Measurements from ENCODE around the gene ZNF148. TPM values are rescaled to one million over a fixed set of nuclear protein-coding genes. Genes with fewer than 3 reads are reported as not detected.

Gene ZNF148
- total and polyA plus RNA-seq, 2 of the 4 experiments (the other 2 are of a cell fraction) = 9.4 to 65.2 TPM

GRCh38 chr3:125317761-125318160 lies 57.4 kb downstream of the ZNF148 start:
- no peak overlapping the region for H3K9ac ChIP-seq (ENCODE audit: low read depth, low read length)
- H3K36me3 ChIP-seq (ENCODE audit: control insufficient read depth, insufficient read depth, low read length) = peaks cover 4% of the 10 kb centered on the region
- intact Hi-C loops (cut with micrococcal nuclease) = no loop called here
- no peak overlapping the region for H2BK15ac ChIP-seq (ENCODE audit: low read depth, low read length)
- no peaks in the 10 kb centered on the region for H3K9me3 ChIP-seq (ENCODE audit: control insufficient read depth, insufficient read depth, low read length)
- POLR2A ChIA-PET (ENCODE audit: unreplicated experiment) = interaction anchor here (0.5 kb wide), 1 partner anchor 81 kb away, joined by 3 read pairs; no protein-coding TSS in a partner anchor
- H3K9me1 ChIP-seq (ENCODE audit: insufficient read depth, low read length) = peaks cover 3% of the 10 kb centered on the region; the same call in 1 of the 2 replicates
- no peaks in the 10 kb centered on the region; the same call in 1 of the 2 replicates for H4K20me1 ChIP-seq (ENCODE audit: insufficient read depth, low read length)
- H2BK5ac ChIP-seq (ENCODE audit: low read depth, low read length, poor library complexity, severe bottlenecking) = no peak overlapping the region
- no peak overlapping the region for H3K23ac ChIP-seq (ENCODE audit: low read depth, low read length)
- ATAC-seq (ENCODE audit: low read depth) = no peak
- no peak overlapping the region for H2AK9ac ChIP-seq (replicated peaks; ENCODE audit: low read depth, low read length, poor library complexity)
- no peak overlapping the region for H4K8ac ChIP-seq (ENCODE audit: low read depth in 2 of 2, low read length in 2 of 2)
- dilution Hi-C loops (cut with HindIII; ENCODE audit: low sequenced_read_pairs, unreplicated experiment) = no loop called here
- H2BK120ac ChIP-seq (ENCODE audit: low read depth, low read length) = no peak overlapping the region
- H2BK20ac ChIP-seq (ENCODE audit: low read depth, low read length) = no peak overlapping the region
- 0 out of 2 replicates have a peak overlapping the region, but pooled peaks have one; percentile 10 for H3K14ac ChIP-seq (replicated peaks; ENCODE audit: low read depth, low read length)
- BruUV-seq (replicated peaks) = no TSS peak
- in situ Hi-C loops (cut with MboI; ENCODE audit: low sequenced_read_pairs) = no loop called here
- H3K4me1 ChIP-seq (ENCODE audit: control insufficient read depth, insufficient read depth, low read length) = peaks cover 4% of the 10 kb centered on the region; the same call in 1 of the 2 replicates
- no peak overlapping the region for H2AFZ ChIP-seq (replicated peaks; ENCODE audit: low read length, poor library complexity)
- no peak overlapping the region for H3K56ac ChIP-seq (ENCODE audit: extremely low read depth, insufficient read depth, low read length)
- H3K27ac ChIP-seq (ENCODE audit: insufficient read depth, low read length) = no peak overlapping the region
- H3K79me1 ChIP-seq (ENCODE audit: low read depth in 1 of 2, low read length in 2 of 2) = peaks cover 4 to 41% of the 10 kb centered on the region in 2 experiments; a peak in 3 of 4 replicates
- TF ChIP-seq FOS (IDR thresholded peaks at IDR 0.05; ENCODE audit: low read depth, low read length) (0 out of 2 replicates have a peak, but pooled peaks have one; percentile 13), CTCF (conservative IDR thresholded peaks at IDR 0.05; ENCODE audit: low read depth, low read length) (no peak), CHD1 (IDR thresholded peaks at IDR 0.05; ENCODE audit: low read depth, low read length) (no peak)
- H3K4me3 ChIP-seq (ENCODE audit: insufficient read depth, low read depth, low read length) = no peak overlapping the region
- no peak overlapping the region for H3K4me2 ChIP-seq (ENCODE audit: low read depth, low read length)
- H4K5ac ChIP-seq (ENCODE audit: low read depth, low read length) = no peak overlapping the region
- peak; percentile 61 for DNase-seq
- no peak overlapping the region for H3K18ac ChIP-seq (ENCODE audit: low read depth, low read length)
- WGBS, 2 experiments (ENCODE audit: extremely low coverage in 2 of 2, insufficient read length in 1 of 2) = no CpG with 5 or more reads among the region's 1 CpG
- CTCF ChIA-PET = interaction anchor here (0.7 kb wide), 1 partner anchor 260 kb away, joined by 3 read pairs; no protein-coding TSS in a partner anchor
- no peak overlapping the region for H2AK5ac ChIP-seq (ENCODE audit: low read depth, low read length)
- no peaks in the 10 kb centered on the region for H3K27me3 ChIP-seq (ENCODE audit: control insufficient read depth, insufficient read depth, low read length)
- no peak overlapping the region for H4K91ac ChIP-seq (ENCODE audit: insufficient read depth, low read depth, low read length)
- H3K4ac ChIP-seq (ENCODE audit: low read depth, low read length) = no peak overlapping the region

Measured in IMR-90 (cell line).